GM18520 (cell line): Measurements from ENCODE around the gene CYP26C1.
"Not testable (repeated sequence)": the region's sequence is repeated elsewhere in the genome, so short reads cannot be mapped to it uniquely, and the experiment has no call there.

Experiments
- ATAC-seq: cut with Tn5 transposase; IDR thresholded peaks from one replicate; pipeline ENCODE4 v1.9.1; 2021; ENCODE audit not compliant: unreplicated experiment

CYP26C1 gene

GRCh38 chr10:93076871-93077270 lies 16.3 kb downstream of the CYP26C1 start:
- ATAC-seq: no peak

DNA sequence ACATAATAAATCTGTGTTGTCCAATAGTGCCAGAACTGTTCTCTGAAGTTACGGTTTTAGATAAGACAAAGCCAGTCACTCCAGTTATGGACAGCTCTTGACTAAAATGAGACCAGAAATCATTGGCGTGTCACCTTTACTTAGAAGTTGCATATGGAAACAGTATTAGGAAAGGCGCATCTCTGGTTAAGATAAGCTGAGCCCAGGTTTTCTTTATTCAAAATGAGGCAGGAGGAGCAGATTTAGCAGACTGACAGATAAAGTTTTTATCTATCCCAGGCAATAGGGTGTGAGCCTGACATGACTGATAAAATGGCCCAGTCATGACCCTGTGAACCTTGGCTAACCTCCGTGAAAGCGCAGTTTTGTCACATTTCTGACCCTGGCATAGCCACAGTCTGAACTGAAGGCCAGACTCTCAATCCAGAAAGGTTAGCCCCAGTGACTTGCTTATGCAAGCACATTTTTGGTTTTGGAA lies 17.3 kb downstream of the CYP26C1 start:
- no peak for ATAC-seq

- no peak for ATAC-seq
Observed at GRCh38 chr10:93079663-93080349, 19.2 kb downstream of the CYP26C1 start.

DNA sequence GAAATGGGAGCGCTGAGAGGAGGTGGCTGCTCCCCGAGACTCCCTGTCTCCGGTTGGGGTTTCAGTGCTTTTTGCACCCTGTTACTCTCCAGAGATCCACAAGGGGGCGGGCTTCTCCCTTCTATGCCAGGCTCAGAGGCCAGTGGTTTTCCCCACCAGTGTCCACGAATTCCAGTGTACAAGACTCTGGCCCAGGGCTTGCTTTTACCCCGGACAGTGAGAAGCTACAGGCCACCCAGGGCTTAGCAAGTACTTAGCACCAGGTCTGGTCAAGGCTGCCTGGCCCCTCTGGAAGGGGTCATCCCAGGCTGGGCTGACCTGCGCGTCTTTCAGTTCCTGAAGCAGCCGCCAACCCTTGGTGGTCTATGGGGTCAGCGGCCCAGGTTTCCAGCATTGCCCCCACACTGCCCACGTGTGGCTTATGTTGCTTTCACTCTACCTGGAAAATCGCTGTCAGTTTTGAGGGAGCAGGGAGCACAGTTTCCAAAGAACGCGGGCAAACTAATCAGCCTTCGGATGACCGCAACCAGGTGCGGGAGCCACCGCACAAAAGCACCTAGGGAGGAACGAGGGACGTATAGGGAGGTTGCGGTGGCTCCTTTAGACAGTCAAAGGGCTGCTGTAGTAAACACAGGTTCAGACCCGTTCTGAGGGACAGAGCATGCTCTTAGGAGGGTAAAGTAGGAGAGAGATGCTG lies 19.9 kb downstream of the CYP26C1 start:
- ATAC-seq: no peak

GRCh38 chr10:93081318-93081717 lies 20.7 kb downstream of the CYP26C1 start:
- no peak for ATAC-seq

- no peak for ATAC-seq
Observed at GRCh38 chr10:93081834-93082233, 21.2 kb downstream of the CYP26C1 start.

DNA sequence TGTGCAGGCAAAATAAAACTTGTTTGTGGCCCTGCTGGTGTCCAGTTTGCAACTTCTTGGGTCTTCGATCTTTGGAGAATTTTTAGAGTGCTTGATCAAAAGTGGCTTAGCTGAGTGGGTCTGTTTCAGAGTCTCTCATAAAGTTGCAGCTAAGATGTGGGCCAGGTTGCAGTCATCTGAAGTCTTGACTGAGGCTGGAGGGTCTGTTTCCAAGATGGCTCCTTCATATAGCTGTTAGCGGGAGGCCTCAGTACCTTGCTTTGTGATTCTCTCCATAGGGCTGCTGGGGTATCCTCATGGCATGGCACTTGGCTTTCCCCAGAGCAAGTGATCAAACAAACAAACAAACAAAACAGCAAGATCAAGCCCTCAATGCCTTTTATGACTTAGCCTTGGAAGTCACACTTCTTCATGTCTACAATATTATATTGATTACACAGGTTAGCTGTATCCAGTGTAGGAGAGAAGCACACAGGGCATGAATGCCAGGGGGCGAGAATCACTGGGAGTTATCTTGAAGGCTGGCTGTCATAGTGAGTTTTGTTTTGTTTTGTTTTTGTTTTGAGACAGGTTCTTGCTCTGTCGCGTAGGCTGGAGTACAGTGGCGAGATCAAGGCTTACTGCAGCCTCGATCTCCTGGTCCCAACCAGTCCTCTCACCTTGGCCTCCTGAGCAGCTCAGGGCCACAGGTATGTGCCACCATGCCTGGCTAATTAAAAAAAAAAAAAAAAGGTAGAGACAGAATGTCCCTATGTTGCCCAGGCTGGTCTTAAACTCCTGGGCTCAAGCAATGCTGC lies 23.3 kb downstream of the CYP26C1 start:
- no peak for ATAC-seq

DNA sequence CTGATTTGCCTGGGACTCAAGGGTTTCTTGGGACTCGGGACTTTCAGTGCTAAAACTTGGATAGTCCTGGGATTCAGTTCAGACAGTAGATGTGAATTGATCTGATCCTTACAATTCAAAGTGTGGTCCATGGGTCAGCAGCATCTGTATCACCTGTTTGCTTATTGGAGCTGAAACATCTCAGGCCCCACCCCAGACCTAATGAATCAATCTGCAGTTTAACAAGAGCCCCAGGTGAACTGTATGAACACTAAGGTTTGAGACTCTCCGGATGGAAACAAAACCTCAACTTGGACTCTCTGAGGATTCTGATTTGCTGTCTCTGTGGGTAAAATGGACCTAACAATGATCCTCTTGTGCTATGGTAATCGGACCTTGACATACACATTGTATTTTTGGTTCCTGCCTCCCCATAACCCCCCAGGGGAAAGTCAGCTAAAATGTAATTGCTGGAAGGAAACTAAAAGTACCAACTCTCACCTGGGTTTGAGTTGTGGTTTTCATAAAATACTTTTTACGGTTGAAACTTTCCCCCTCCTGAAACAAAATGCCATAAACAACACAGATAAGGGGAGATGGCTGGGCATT lies 24.8 kb downstream of the CYP26C1 start:
- ATAC-seq: no peak

GRCh38 chr10:93086289-93086688 lies 25.7 kb downstream of the CYP26C1 start:
- ATAC-seq: no peak

- no peak for ATAC-seq
Observed at GRCh38 chr10:93087846-93088245, 27.2 kb downstream of the CYP26C1 start.

DNA sequence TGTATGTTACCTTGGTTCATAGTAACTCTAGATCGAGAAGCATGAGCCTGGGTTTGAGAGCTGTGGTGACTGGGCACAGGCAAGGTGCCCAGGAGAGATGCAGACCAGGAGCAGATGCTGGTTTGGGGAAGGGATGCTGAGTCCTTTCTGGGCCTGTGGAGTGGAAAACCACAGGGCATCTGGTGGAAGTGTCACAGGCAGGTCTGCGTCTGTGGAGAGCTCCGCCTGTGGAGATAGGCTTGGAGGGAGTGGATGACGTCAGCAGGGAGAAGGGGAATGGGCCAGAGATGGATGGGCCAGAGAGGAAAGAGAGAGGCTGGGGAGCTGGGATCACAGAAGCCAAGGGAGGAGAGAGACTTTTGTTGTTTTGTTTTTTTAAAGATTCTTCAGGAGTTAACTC lies 27.9 kb downstream of the CYP26C1 start:
- ATAC-seq: no peak

GRCh38 chr10:93090619-93091018 lies 30.0 kb downstream of the CYP26C1 start:
- no peak for ATAC-seq

DNA sequence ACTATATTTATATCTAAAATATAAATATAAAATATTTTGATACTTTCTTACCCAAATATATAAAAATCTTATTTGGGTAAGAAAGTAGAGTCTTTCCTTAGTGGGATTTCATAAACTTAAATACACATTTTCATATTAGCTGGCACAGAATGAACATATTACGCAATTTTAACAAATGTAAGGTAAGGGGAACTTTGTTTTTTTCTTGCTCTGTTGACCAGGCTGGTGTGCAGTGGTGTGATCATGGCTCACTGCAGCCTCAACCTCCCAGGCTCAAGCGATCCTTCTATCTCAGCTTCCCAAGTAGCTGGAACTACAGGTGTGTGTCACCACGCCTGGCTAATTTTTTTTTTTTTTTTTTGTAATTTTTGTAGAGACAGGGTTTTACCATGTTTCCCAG lies 31.4 kb downstream of the CYP26C1 start:
- ATAC-seq: no peak

DNA sequence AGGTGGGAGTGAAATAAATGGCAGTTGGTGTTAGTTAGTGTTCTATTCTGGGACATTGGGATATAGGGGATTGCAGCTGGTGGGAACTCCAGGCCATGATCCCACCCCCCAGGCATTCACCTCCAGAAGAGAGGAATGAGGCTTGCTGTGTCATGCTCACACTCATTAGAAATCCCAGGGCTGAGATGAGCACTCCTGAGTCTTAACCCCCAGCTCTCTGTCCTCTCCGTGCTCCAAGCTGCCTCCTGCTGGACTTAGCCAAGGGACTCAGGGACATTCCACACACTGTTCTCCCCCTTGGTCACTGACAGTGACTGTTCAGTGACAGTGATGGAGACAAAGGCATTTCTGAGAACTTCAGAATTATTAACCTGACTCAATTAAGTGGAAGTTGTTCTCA lies 34.6 kb downstream of the CYP26C1 start:
- ATAC-seq: no peak

GRCh38 chr10:93096901-93097300 lies 36.3 kb downstream of the CYP26C1 start:
- no peak for ATAC-seq

DNA sequence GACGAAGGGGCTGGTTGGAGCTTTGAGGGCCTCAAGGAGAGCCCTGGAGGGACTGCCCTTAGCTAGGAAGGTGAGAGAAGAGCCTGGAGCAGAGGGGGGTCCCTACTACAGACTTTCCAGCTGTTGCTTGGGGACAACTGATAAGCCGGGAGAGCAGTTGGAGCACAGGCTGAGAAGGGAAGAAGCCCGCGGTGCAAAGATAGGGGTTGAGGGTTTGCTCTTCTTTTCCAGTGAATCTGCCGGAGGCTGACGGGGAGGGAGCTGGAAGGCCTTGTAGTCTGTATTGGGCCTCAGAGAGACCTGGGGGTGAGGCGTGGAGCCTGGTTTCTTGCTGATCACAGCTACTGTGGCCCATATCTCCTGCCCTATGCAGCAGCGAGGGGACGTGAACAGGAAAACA lies 36.8 kb downstream of the CYP26C1 start:
- no peak for ATAC-seq

GRCh38 chr10:93098816-93099215 lies 38.2 kb downstream of the CYP26C1 start:
- no peak for ATAC-seq

GRCh38 chr10:93099670-93100069 lies 39.1 kb downstream of the CYP26C1 start:
- ATAC-seq: no peak

DNA sequence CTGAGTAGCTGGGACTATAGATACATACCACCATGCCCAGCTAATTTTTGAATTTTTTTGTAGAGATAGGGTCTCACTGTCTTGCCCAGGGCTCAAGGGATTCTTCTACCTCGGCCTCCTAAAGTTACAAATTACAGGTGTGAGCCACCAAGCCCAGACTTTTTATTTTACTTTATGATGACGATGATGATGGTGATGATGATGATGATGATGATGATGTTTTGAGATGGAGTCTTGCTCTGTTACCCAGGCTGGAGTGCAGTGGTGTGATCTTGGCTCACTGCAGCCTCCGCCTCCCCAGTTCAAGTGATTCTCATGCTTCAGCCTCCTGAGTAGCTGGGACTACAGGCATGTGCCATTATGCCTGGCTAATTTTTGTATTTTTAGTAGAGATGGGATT lies 40.5 kb downstream of the CYP26C1 start:
- ATAC-seq: not testable (repeated sequence)

GRCh38 chr10:93103953-93104352 lies 43.4 kb downstream of the CYP26C1 start:
- no peak for ATAC-seq

GRCh38 chr10:93106631-93107072 lies 46.1 kb downstream of the CYP26C1 start:
- no peak for ATAC-seq
